ENCODE measurements around the gene ATP8B1.
A peak's percentile ranks its signal among the peaks of the same experiment; 100 is the strongest.
"Not testable (repeated sequence)": the region's sequence is repeated elsewhere in the genome, so short reads cannot be mapped to it uniquely, and the experiment has no call there.

ATP8B1 gene

DNA sequence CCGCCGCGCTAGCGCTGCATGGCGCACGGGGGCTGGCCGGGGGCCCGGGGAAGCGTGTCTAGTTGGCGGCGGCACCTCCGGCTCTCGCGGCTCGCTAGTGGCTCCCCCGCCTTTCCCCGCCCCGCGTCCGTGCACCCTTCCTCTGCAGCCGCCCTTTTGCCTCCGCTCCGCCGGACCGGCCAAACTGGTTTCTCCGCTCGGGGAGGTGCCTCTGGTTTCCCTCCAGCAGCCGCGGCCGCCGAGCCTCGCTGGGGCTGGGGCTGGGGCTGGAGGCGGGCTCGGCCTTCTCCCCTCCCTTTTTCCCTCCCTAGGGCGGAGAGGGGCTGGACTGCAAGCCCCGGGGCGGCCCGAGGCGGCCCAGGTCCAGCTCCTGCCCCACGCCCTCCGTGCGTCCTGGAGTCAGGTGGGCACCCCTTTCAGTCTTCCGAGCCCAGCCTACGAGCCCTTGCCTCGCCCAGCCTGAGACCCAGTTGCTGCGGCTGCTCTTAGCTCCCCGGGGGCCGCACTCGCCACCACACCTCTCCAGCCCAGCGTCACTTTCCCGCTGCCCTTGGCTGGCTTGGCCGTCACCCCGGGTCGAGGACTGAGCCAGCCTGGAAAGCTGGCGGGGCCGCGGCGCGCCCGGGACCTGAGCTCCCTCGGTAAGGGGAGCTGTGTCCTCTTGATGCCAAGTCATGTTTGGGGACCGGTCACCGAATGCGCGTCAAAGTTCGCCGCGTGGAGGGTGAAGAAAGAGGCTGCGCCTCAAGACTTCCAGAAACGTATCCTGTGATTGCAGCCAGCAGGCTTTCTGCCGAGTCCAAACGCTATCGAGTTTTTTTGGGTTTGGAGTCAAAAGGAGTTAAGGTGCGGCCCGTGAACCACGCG is at the start of gene ATP8B1:
Gene ATP8B1, minus strand, starts transcription at position 213 of the 867 bp plus-strand sequence. CDS start 71,508 bp downstream, outside the sequence.
- peak; percentile 87 for DNase-seq

DNA sequence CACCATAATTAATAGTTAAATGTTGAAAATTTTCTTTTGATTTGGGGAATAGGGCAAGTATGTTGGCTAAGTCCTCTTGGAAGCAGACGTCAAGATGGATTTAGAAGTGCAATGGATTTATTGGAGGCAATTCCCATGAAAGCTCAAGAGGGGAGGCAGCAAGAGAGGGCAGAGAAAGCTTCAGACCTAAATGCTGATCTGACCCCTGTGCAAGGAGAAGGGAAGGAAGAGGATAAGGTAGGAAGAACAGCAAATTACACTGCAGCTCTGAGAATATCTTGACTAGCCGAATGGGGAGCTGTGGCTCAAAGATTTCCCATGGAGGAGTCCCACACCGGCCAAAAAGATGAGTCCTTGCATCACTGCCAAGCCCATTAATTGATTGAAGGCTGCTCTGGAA is 46.9 kb upstream of the ATP8B1 start:
- no peak for DNase-seq

DNA sequence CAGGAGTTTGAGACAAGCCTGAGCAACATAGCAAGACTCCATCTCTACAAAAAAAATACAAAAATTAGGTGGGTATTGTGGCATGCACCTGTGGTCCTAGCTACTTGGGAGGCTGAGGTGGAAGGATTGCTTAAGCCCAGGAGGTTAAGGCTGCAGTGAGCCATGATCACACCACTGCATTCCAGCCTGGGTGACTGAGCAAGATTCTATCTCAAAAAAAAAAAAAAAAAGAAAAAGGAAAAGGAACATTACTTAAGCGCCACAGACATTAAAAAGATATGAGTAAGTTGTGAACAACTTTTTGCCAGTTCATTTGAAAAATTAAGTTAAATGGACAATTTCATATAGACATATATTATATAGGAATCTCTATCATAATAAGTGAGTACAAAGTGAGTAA is 45.3 kb upstream of the ATP8B1 start:
- DNase-seq: not testable (repeated sequence)

- DNase-seq: not testable (repeated sequence)
Measured at GRCh38 chr18:57847431-57847830, 44.3 kb upstream of the ATP8B1 start.

DNA sequence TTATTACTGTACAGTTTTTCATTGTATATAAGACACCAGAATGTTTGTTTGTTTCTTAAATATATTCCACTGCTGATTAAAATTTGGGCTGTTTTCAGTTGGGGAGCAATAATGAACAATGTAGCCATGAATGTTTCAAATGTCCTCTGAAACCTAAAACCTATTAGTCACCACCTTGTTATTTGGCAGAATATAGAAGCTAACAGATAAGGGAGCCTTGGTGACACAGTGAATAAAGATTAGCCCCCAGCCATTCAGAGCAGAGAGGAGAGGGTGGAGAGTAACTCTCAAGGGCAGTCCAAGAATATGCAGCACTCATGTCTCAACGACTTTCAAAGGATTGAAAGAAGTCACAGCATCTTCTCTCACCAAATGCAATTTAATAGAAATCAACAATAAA is 43.1 kb upstream of the ATP8B1 start:
- no peak for DNase-seq

DNA sequence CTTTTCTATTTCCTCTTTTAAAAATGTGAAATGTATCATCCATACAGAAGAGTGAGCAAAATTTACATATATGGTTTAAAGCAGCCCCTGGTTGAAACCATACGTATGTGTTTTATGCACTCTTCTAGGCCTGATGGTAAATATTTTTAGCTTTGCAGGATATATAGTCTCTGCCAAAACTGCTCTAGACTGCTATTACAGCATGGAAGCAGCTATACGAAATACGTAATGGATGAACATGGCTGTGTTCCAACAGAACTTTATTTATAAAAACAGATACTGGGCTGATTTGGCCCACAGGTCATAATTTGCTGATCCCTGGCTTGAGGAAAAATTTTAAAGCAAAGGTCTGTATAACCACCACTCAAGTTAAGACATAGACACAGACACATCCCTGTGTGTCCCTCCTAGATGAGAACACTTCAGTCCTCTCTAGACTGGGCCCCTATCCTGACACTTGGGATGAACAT is 42.5 kb upstream of the ATP8B1 start:
- no peak for DNase-seq

- DNase-seq: no peak
Measured at GRCh38 chr18:57844319-57844718, 41.2 kb upstream of the ATP8B1 start.

- DNase-seq: no peak
Measured at GRCh38 chr18:57843386-57843785, 40.3 kb upstream of the ATP8B1 start.

- DNase-seq: no peak
Measured at GRCh38 chr18:57841568-57841967, 38.5 kb upstream of the ATP8B1 start.

GRCh38 chr18:57839942-57840381 is 36.8 kb upstream of the ATP8B1 start:
- DNase-seq: no peak

GRCh38 chr18:57837917-57838548 is 34.9 kb upstream of the ATP8B1 start:
- DNase-seq: no peak

DNA sequence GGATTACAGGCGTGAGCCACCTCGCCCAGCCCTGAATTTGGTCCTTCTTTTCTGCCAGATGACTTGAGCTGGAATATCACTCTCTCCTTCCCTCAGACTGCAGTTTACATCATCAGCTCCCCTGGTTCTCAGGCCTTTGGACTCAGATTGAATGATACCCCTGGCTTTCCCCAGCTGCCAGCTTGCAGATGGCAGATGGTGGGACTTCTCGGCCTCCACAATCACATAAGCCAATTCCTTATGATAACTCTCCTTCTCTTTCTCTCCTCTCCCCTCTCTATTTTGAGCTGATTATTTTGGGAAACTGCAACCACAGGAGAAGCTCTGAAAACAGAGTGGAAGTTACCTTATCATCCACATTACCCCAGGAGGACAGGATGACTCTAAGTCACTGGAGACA is 33.4 kb upstream of the ATP8B1 start:
- no peak for DNase-seq

DNA sequence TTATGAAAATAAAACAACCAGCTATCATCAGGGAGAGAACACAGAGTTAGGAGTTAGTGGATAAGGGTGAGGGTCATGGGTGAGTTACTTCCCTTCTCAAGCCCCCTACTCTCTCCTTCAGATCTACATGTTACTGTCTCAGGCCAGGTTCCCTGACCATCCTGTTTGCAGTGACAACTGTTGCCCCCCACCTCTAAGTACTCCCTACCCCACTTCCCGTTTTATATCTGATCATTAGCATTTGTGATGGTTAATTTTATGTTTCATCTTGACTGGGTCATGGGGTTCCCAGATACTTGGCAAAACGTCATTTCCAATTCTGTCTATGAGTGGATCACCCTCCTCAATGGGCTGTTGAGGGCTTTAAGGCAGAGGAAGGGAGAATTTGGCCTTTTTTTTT is 32.8 kb upstream of the ATP8B1 start:
- DNase-seq: no peak

- DNase-seq: no peak
Measured at GRCh38 chr18:57834616-57835015, 31.5 kb upstream of the ATP8B1 start.

DNA sequence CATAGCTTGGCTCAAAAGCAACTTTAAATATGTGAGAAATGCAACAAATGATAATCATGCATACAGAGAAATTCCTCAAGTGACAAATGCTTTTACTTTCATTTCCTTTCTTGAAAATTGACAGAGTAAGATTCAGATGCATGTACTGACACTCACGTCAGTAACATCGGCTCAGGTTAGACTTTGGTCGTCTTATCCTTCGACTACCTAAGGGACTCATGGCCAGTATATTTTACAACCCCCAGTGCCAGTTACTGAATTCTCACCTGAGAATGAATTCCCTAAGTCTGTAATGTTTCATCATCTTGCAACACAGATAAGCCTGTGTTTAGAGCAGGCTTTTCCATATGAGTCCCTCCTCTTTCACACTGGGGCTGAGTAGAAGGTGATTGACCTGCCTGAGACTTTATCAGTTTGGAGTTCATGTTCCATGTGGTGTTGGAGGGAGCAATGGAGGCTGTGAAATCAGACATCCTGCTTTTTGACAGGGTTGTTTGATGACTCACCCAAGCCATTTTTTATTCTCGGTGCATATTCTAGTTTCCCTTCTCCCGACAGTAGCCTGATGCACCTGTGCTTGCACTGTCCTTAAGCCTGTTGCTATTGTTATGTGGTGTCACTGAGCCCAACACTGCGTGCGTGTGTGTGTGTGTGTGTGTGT is 30.5 kb upstream of the ATP8B1 start:
- no peak for DNase-seq

- DNase-seq: no peak
Measured at GRCh38 chr18:57832730-57833129, 29.6 kb upstream of the ATP8B1 start.

DNA sequence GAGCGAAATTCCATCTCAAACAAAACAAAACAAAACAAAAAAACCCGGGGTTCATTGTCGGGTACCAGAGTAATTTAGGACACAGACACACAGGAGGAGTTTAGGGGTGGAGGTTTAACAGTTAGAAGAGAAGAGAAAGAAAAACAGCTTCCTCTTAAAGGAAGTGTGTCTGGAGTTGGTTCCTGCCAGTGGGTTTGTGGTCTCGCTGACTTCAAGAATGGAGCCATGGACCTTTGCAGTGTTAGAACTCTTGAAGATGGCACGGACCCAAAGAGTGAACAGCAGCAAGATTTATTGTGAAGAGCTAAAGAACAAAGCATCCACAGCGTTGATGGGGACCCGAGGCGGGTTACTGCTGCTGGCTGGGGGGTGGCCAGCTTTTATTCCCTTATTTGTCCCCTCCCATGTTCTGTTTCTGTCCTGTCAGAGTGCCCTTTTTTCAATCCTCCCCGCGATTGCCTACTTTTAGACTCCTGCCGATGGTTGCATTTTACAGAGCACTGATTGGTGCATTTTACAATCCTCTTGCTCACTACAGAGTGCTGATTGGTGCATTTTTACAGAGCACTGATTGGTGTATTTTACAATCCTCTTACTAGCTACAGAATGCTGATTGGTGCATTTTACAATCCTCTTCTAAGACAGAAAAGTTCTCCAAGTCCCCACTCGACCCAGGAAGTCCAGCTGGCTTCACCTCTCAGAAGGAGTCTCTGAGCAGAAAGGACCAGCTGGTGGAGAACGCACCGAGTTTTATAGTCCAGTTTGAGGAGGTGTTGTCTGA is 28.7 kb upstream of the ATP8B1 start:
- DNase-seq: no peak

DNA sequence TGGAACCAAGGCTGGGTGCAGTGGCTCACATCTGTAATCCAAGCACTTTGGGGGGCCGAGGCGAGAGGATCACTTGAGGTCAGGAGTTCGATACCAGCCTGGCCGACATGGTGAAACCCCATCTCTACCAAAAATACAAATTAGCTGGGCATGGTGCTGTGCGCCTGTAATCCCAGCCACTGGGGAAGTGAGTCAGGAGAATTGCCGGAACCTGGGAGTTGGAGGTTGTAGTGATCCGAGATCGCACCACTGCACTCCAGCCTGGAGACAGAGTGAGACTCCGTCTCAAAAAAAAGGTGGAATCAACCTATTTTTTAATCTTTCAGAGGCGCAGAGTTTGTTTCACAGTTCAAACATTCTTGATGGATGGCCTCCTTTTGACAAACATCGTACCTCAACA is 24.5 kb upstream of the ATP8B1 start:
- no peak for DNase-seq

- no peak for DNase-seq
Measured at GRCh38 chr18:57826252-57826651, 23.1 kb upstream of the ATP8B1 start.

- DNase-seq: not testable (repeated sequence)
Measured at GRCh38 chr18:57820583-57820982, 17.5 kb upstream of the ATP8B1 start.

GRCh38 chr18:57819671-57820460 is 16.8 kb upstream of the ATP8B1 start:
- DNase-seq: peak; percentile 92

DNA sequence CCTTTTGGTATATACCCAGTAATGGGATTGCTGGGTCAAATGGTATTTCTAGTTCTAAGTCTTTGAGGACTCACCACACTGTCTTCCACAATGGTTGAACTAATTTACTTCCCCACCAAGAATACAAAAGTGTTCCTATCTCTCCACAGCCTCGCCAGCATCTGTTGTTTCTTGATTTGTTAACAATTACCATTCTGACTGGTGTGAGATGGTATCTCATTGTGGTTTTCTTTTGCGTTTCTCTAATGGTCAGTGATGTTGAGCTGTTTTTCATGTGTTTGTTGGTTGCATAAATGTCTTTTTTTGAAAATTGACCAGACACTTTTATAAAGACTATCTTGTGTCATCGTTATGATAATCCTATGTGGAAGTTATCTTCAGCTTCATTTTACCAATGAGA is 16.0 kb upstream of the ATP8B1 start:
- DNase-seq: no peak

All from NCI-H2029 (cell line).